GM23338 (cell line): ENCODE results near the gene TCHHL1. TPM values are rescaled to one million over a fixed set of nuclear protein-coding genes. Genes with fewer than 3 reads are reported as not detected.

ENCODE experiments used
- ATAC-seq: fragments of 200-7000 bp; cut with Tn5 transposase; 3 replicates; pipeline ENCODE4 v1.9.1; 2020
- DNase-seq: peaks from one replicate; pipeline ENCODE4 v3.0.0-alpha.2; 2015; ENCODE audit warnings: low spot score
- H2AFZ ChIP-seq: fragments of 200-600 bp; sonication (generic); 2 replicates; pipeline ENCODE4 v1.8.0; 2016; ENCODE audit warnings: antibody characterized with exemption, mild to moderate bottlenecking, moderate library complexity
- H3F3A ChIP-seq: fragments of 200-600 bp; sonication (generic); replicated peaks from 2 replicates; pipeline ENCODE4 v1.8.0; 2017; ENCODE audit warnings: antibody characterized with exemption, mixed run types, low read depth
- H3K27ac ChIP-seq: fragments of 200-600 bp; sonication (generic); 2 replicates; pipeline ENCODE4 v1.6.1; 2016; ENCODE audit warnings: low read depth
- H3K27me3 ChIP-seq: fragments of 200-600 bp; sonication (generic); 2 replicates; pipeline ENCODE4 v1.8.0; 2016; ENCODE audit warnings: mild to moderate bottlenecking, mixed run types, moderate library complexity; ENCODE audit not compliant: insufficient read depth
- H3K36me3 ChIP-seq: fragments of 200-600 bp; sonication (generic); 2 replicates; pipeline ENCODE4 v1.8.0; 2016; ENCODE audit warnings: mild to moderate bottlenecking; ENCODE audit not compliant: insufficient read depth
- H3K4me1 ChIP-seq: fragments of 200-600 bp; sonication (generic); 2 replicates; pipeline ENCODE4 v1.8.0; 2016; ENCODE audit warnings: mild to moderate bottlenecking, moderate library complexity; ENCODE audit not compliant: insufficient read depth
- H3K4me2 ChIP-seq: fragments of 200-600 bp; sonication (generic); 2 replicates; pipeline ENCODE4 v1.7.1; 2017; ENCODE audit warnings: mixed run types
- H3K4me3 ChIP-seq: fragments of 200-600 bp; sonication (generic); 2 replicates; pipeline ENCODE4 v1.6.1; 2016; ENCODE audit warnings: mixed run types
- H3K79me2 ChIP-seq: fragments of 200-600 bp; sonication (generic); replicated peaks from 2 replicates; pipeline ENCODE4 v1.8.0; 2017; ENCODE audit warnings: mild to moderate bottlenecking; ENCODE audit not compliant: insufficient read depth
- H3K9me2 ChIP-seq: fragments of 200-600 bp; sonication (generic); 2 replicates; pipeline ENCODE4 v1.8.0; 2017; ENCODE audit not compliant: insufficient read depth
- H4K20me1 ChIP-seq: fragments of 200-600 bp; sonication (generic); replicated peaks from 2 replicates; pipeline ENCODE4 v1.8.0; 2017; ENCODE audit warnings: mild to moderate bottlenecking; ENCODE audit not compliant: insufficient read depth
- H3K27ac Mint-ChIP-seq: 2 replicates; pipeline ENCODE4 v1.8.0; 2020; ENCODE audit warnings: inconsistent platforms, mild to moderate bottlenecking, moderate library complexity, mixed read lengths
- H3K27me3 Mint-ChIP-seq: 3 replicates; pipeline ENCODE4 v1.8.0; 2022; ENCODE audit warnings: low read depth, mild to moderate bottlenecking, moderate library complexity, mixed read lengths, inconsistent platforms; ENCODE audit not compliant: insufficient read depth, poor library complexity
- H3K36me3 Mint-ChIP-seq: 3 replicates; pipeline ENCODE4 v1.8.0; 2021; ENCODE audit warnings: low read depth, mild to moderate bottlenecking, inconsistent platforms, moderate library complexity, mixed read lengths
- H3K4me1 Mint-ChIP-seq: 3 replicates; pipeline ENCODE4 v1.8.0; 2020; ENCODE audit warnings: mild to moderate bottlenecking, inconsistent platforms, mixed read lengths
- H3K4me3 Mint-ChIP-seq: 3 replicates; pipeline ENCODE4 v1.8.0; 2021; ENCODE audit warnings: moderate library complexity, mild to moderate bottlenecking, inconsistent platforms, mixed read lengths
- H3K9me3 Mint-ChIP-seq: 3 replicates; pipeline ENCODE4 v1.8.0; 2020; ENCODE audit warnings: moderate library complexity, mild to moderate bottlenecking, inconsistent platforms, mixed read lengths
- CREB1 ChIP-seq: fragments of 250-450 bp; sonication (Bioruptor Pico); IDR thresholded peaks from 2 replicates; pipeline ENCODE4 v1.5.0; 2020; ENCODE audit warnings: low read depth, mild to moderate bottlenecking, moderate library complexity
- ETS1 ChIP-seq: IDR thresholded peaks from 2 replicates; pipeline ENCODE4 v1.6.1; 2016; ENCODE audit warnings: antibody characterized with exemption
- EZH2 ChIP-seq: fragments of 200-600 bp; sonication (generic); IDR thresholded peaks from one replicate; pipeline ENCODE4 v1.8.0; 2017; ENCODE audit warnings: antibody characterized with exemption, mild to moderate bottlenecking, low read depth; ENCODE audit not compliant: unreplicated experiment
- EZH2phosphoT487 ChIP-seq: fragments of 200-600 bp; sonication (generic); IDR thresholded peaks from one replicate; pipeline ENCODE4 v1.8.1; 2018; ENCODE audit warnings: antibody characterized with exemption; ENCODE audit not compliant: unreplicated experiment
- JUNB ChIP-seq: IDR thresholded peaks from one replicate; pipeline ENCODE4 v1.6.1; 2016; ENCODE audit warnings: antibody characterized with exemption; ENCODE audit not compliant: unreplicated experiment
- NANOG ChIP-seq: IDR thresholded peaks from 2 replicates; pipeline ENCODE4 v1.6.1; 2016; ENCODE audit warnings: antibody characterized with exemption, borderline replicate concordance
- POLR2AphosphoS5 ChIP-seq: IDR thresholded peaks from 2 replicates; pipeline ENCODE4 v1.6.1; 2016; ENCODE audit warnings: antibody characterized with exemption, low read depth
- ZNF114 ChIP-seq: fragments of 250-450 bp; sonication (Bioruptor Pico); IDR thresholded peaks from 2 replicates; pipeline ENCODE4 v1.5.0; 2020; ENCODE audit warnings: mild to moderate bottlenecking, moderate library complexity
- ZNF331 ChIP-seq: fragments of 250-450 bp; sonication (Bioruptor Pico); IDR thresholded peaks from 2 replicates; pipeline ENCODE4 v1.5.0; 2020; ENCODE audit warnings: low read depth, mild to moderate bottlenecking, moderate library complexity
- polyA plus RNA-seq: library from polyadenylated mRNA; unstranded; fragments of >200 nt; fragmentation: Nextera tagmentation; extraction: Ambion mirVana; gene quantifications from 2 replicates; pipeline ENCODE4 v1.2.1, GENCODE V29; 2016
- total RNA-seq: library from RNA; depleted of rRNA; stranded (reverse); fragments of >200 nt; shearing (Covaris generic); gene quantifications from 2 replicates; pipeline ENCODE4 v1.2.3, GENCODE V29; 2014
- TF ChIP-seq, protein P1 (sequence below): IDR thresholded peaks from one replicate; pipeline ENCODE4 v1.6.1; 2018; ENCODE audit warnings: antibody characterized with exemption; ENCODE audit not compliant: unreplicated experiment

The TCHHL1 gene
- total and polyA plus RNA-seq, 2 experiments from 2014 or later = not detected

DNA sequence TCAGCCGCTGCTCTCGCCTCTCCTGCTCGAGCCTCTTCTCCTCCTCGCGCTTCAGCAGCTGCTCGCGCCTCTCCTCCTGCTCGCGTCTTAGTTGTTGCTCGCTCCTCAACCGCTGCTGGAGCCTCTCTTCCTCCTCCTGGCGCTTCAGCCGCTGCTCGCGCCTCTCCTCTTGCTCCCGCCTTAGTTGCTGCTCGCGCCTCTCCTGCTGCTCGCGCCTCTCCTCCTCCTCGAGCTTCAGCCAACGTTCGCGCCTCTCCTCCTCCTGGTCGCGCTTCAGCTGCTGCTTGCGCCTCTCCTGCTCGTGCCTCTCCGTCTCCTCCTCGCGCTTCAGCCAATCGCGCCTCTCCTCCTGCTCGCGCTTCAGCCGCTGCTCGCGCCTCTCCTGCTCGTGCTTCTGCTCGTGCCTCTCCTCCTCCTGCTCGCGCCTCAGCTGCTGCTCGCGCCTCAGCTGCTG is 22.7 kb upstream of the TCHHL1 start:
- no peak overlapping the region for H3K4me3 Mint-ChIP-seq
- H3K9me3 Mint-ChIP-seq = no peaks in the 10 kb centered on the region; the same call in 2 of the 3 replicates
- no peak for TF ChIP-seq CREB1 (CRISPR knock-in tag)
- no peak for TF ChIP-seq ZNF331 (CRISPR knock-in tag)
- TF ChIP-seq ETS1 = no peak
- TF ChIP-seq NANOG = no peak
- TF ChIP-seq EZH2 = peak; percentile 88
- TF ChIP-seq, protein P1, sequence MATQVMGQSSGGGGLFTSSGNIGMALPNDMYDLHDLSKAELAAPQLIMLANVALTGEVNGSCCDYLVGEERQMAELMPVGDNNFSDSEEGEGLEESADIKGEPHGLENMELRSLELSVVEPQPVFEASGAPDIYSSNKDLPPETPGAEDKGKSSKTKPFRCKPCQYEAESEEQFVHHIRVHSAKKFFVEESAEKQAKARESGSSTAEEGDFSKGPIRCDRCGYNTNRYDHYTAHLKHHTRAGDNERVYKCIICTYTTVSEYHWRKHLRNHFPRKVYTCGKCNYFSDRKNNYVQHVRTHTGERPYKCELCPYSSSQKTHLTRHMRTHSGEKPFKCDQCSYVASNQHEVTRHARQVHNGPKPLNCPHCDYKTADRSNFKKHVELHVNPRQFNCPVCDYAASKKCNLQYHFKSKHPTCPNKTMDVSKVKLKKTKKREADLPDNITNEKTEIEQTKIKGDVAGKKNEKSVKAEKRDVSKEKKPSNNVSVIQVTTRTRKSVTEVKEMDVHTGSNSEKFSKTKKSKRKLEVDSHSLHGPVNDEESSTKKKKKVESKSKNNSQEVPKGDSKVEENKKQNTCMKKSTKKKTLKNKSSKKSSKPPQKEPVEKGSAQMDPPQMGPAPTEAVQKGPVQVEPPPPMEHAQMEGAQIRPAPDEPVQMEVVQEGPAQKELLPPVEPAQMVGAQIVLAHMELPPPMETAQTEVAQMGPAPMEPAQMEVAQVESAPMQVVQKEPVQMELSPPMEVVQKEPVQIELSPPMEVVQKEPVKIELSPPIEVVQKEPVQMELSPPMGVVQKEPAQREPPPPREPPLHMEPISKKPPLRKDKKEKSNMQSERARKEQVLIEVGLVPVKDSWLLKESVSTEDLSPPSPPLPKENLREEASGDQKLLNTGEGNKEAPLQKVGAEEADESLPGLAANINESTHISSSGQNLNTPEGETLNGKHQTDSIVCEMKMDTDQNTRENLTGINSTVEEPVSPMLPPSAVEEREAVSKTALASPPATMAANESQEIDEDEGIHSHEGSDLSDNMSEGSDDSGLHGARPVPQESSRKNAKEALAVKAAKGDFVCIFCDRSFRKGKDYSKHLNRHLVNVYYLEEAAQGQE = no peak
- peak; percentile 90 for TF ChIP-seq EZH2phosphoT487
- TF ChIP-seq JUNB = no peak
- TF ChIP-seq ZNF114 (CRISPR knock-in tag) = no peak
- no peak for TF ChIP-seq POLR2AphosphoS5
- peaks cover 6% of the 10 kb centered on the region; the same call in 2 of the 3 replicates for H3K4me1 Mint-ChIP-seq
- H3K27ac Mint-ChIP-seq = no peak overlapping the region
- Histone ChIP-seq H2AFZ (peak overlapping the region; percentile 94), H3K79me2 (no peaks in the 10 kb centered on the region), H3K9me2 (no peaks in the 10 kb centered on the region), H3F3A (peaks cover 51% of the 10 kb centered on the region), H4K20me1 (no peaks in the 10 kb centered on the region), H3K36me3 (no peaks in the 10 kb centered on the region), H3K4me1 (peaks cover 16% of the 10 kb centered on the region), H3K4me2 (peak overlapping the region; percentile 88), H3K4me3 (peak overlapping the region; percentile 59), H3K27ac (no peak overlapping the region), H3K27me3 (peaks cover 100% of the 10 kb centered on the region)
- DNase-seq = peak; percentile 77
- peak; percentile 37 for ATAC-seq
- H3K27me3 Mint-ChIP-seq = no peaks in the 10 kb centered on the region
- H3K36me3 Mint-ChIP-seq = peaks cover 4% of the 10 kb centered on the region; the same call in 1 of the 3 replicates

DNA sequence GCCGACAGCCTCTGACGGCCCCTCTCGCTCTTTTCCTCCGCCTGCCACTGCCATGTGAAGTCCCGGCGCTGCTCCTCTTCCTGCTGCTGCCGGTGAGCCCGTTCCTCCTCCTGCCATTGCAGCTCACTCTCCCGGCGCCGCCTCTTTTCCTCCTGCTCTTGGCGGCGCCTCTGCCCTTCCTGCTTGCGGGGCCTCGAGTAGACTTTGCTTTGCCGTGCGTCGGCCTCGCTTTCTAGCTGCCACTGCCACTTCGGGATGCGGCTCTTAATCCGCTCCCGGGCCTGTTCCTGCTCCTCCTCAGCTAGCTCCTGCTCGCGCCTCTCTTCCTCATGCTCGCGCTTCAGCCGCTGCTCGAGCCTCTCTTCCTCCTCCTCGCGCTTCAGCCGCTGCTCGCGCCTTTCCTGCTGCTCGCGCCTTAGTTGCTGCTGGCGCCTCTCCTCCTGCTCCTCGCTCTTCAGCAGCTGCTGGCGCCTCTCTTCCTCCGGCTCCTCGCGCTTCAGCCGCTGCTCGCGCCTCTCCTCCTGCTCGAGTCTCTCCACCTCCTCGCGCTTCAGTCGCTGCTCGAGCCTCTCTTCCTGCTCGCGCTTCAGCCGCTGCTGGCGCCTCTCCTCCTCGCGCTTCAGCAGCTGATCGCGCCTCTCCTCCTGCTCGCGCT is 22.1 kb upstream of the TCHHL1 start:
- Histone ChIP-seq H3K27ac (no peak overlapping the region), H4K20me1 (no peaks in the 10 kb centered on the region), H3K9me2 (no peaks in the 10 kb centered on the region), H3K79me2 (no peaks in the 10 kb centered on the region), H3K4me3 (peak overlapping the region; percentile 59), H3K4me2 (peak overlapping the region; percentile 88), H2AFZ (peak overlapping the region; percentile 94), H3F3A (peaks cover 51% of the 10 kb centered on the region), H3K4me1 (peaks cover 16% of the 10 kb centered on the region), H3K36me3 (no peaks in the 10 kb centered on the region), H3K27me3 (peaks cover 100% of the 10 kb centered on the region)
- Mint-ChIP-seq H3K4me3 (no peak overlapping the region), H3K27me3 (no peaks in the 10 kb centered on the region), H3K27ac (no peak overlapping the region), H3K9me3 (no peaks in the 10 kb centered on the region; the same call in 2 of the 3 replicates), H3K36me3 (peaks cover 4% of the 10 kb centered on the region; the same call in 1 of the 3 replicates), H3K4me1 (peaks cover 6% of the 10 kb centered on the region; the same call in 2 of the 3 replicates)
- TF ChIP-seq EZH2phosphoT487 = peak; percentile 50
- no peak for TF ChIP-seq CREB1 (CRISPR knock-in tag)
- TF ChIP-seq EZH2 = peak; percentile 81
- ATAC-seq (peak; percentile 22), DNase-seq (peak; percentile 69)
